HepG2 (cell line): Measurements from ENCODE around the gene ITPK1. TPM values are rescaled to one million over a fixed set of nuclear protein-coding genes. Genes with fewer than 3 reads are reported as not detected.
A peak's percentile ranks its signal among the peaks of the same experiment; 100 is the strongest.

ENCODE experiments used
- ARHGAP35 ChIP-seq: sonication (generic); formaldehyde crosslinking; IDR thresholded peaks from 2 replicates; pipeline ENCODE4 v1.9.0; 2022; ENCODE audit warnings: mild to moderate bottlenecking, inconsistent platforms, moderate library complexity, missing genetic modification reagents, borderline replicate concordance
- BCL6 ChIP-seq: IDR thresholded peaks from 2 replicates; pipeline ENCODE4 v1.6.1; 2016; ENCODE audit warnings: missing genetic modification reagents, missing compliant biosample characterization
- DMAP1 ChIP-seq: IDR thresholded peaks from 2 replicates; pipeline ENCODE4 v1.6.1; 2016
- FOXK1 ChIP-seq: sonication (generic); formaldehyde crosslinking; IDR thresholded peaks from 2 replicates; pipeline ENCODE4 v1.4.0; 2020; ENCODE audit warnings: low read depth, missing genetic modification reagents, borderline replicate concordance
- HNF4A ChIP-seq: sonication (generic); formaldehyde crosslinking; IDR thresholded peaks from 2 replicates; pipeline ENCODE4 v1.4.0; 2020; ENCODE audit warnings: missing genetic modification reagents
- MEIS2 ChIP-seq: sonication (generic); formaldehyde crosslinking; IDR thresholded peaks from 2 replicates; pipeline ENCODE4 v1.9.0; 2021; ENCODE audit warnings: mild to moderate bottlenecking, missing genetic modification reagents
- PHF8 ChIP-seq: sonication (generic); formaldehyde crosslinking; IDR thresholded peaks from 2 replicates; pipeline ENCODE4 v1.5.0; 2020; ENCODE audit warnings: missing genetic modification reagents
- RBFOX2 ChIP-seq: fragments of 200-400 bp; formaldehyde crosslinking; IDR thresholded peaks from 2 replicates; pipeline ENCODE4 v1.6.1; 2017; ENCODE audit warnings: low read depth, mild to moderate bottlenecking, low read length
- SALL1 ChIP-seq: sonication (generic); formaldehyde crosslinking; IDR thresholded peaks from 2 replicates; pipeline ENCODE4 v1.8.0; 2022; ENCODE audit warnings: mild to moderate bottlenecking, missing genetic modification reagents
- SAP130 ChIP-seq: IDR thresholded peaks from 2 replicates; pipeline ENCODE4 v1.6.1; 2016; ENCODE audit warnings: low read depth
- ZBTB10 ChIP-seq: sonication (generic); formaldehyde crosslinking; IDR thresholded peaks from 2 replicates; pipeline ENCODE4 v1.4.0; 2020; ENCODE audit warnings: missing genetic modification reagents, borderline replicate concordance
- ZFP91 ChIP-seq: sonication (generic); formaldehyde crosslinking; IDR thresholded peaks from 2 replicates; pipeline ENCODE4 v1.9.0; 2022; ENCODE audit warnings: missing genetic modification reagents, mild to moderate bottlenecking, borderline replicate concordance
- ZNF333 ChIP-seq: sonication (generic); formaldehyde crosslinking; IDR thresholded peaks from 2 replicates; pipeline ENCODE4 v1.4.0; 2020; ENCODE audit warnings: mild to moderate bottlenecking, missing genetic modification reagents, borderline replicate concordance
- ZNF574 ChIP-seq: sonication (generic); formaldehyde crosslinking; IDR thresholded peaks from 2 replicates; pipeline ENCODE4 v1.4.0; 2020; ENCODE audit warnings: missing genetic modification reagents
- ZNF749 ChIP-seq: sonication (generic); formaldehyde crosslinking; IDR thresholded peaks from 2 replicates; pipeline ENCODE4 v1.8.0; 2022; ENCODE audit warnings: mild to moderate bottlenecking, missing genetic modification reagents, moderate library complexity, borderline replicate concordance
- ZNF777 ChIP-seq: sonication (generic); formaldehyde crosslinking; IDR thresholded peaks from 2 replicates; pipeline ENCODE4 v1.4.0; 2020; ENCODE audit warnings: missing genetic modification reagents
- polyA plus RNA-seq, 8 experiments: library from polyadenylated mRNA; depleted of rRNA in 3 of 8; stranded (reverse) in 7 of 8; unstranded in 1 of 8; fragments of >200 nt; fragmentation: Illumina TruSeq in 4 of 8; extraction: Trizol in 4 of 8; gene quantifications; 2 replicates each; pipeline versions ENCODE4 v1.2.1 to v1.2.3, GENCODE V29; 2011 to 2016; ENCODE audit warnings: low read depth in 4 of 8, missing spikeins in 1 of 8, mixed read lengths in 1 of 8; ENCODE audit not compliant: insufficient read depth in 1 of 8
- total RNA-seq, 5 experiments: library from RNA; depleted of rRNA; stranded (reverse); fragments of >200 nt; fragmentation: Illumina TruSeq; extraction: Trizol; gene quantifications; 2 replicates each; pipeline ENCODE4 v1.2.3, GENCODE V29; 2016; ENCODE audit warnings: low read depth in 1 of 5
- TF ChIP-seq, protein P1 (sequence below): sonication (generic); formaldehyde crosslinking; IDR thresholded peaks from 2 replicates; pipeline ENCODE4 v1.5.0; 2020; ENCODE audit warnings: mild to moderate bottlenecking, missing genetic modification reagents, borderline replicate concordance

ITPK1 gene
- total and polyA plus RNA-seq, 2 of the 13 experiments (the other 11 are each of a cell fraction or from before 2014, with no cell fraction given): 20.5 to 47.5 TPM

DNA sequence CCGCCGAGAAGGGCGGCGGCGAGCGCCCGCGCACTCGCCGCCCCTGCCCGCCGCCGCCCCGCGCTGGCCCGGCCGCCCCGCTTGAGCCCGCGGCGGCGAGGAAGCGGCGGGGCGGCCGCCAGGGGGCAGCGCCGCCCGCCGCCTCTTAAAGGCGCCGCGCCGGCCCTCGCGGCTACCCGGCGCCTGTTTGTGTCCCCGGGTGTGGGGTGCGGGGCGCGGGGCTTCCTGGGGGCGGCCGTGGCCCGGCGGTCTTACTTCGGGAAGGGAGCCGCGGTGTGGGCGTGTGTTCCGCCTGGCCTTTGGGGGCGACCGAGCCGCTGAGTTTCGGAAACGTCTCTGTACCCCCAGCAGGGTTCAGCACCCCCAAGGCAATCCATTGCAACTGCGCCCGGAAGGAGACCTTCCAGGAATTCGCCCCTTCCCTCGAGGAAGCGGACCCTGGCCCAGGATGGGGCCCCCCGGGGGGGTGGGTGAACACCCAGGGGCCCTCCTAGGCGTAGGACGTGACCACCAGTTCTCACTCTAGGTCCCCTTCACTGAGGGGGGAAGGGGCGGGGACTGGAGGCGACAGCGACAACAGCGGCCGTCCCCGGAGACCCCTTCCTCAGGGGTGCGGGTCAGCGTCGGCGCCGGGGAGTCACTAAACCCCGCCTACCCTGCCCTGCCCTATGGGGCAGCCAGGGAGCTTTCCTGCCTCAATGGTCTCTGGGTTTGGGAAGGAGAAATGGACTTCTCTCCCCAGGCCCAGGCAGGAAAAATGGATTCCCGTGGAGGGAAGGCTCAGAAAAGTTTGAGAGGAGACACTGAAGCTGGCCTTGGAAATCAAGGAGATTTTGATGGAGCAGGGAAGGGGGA lies at the start of gene ITPK1 (continued):
- TF ChIP-seq, protein P1, sequence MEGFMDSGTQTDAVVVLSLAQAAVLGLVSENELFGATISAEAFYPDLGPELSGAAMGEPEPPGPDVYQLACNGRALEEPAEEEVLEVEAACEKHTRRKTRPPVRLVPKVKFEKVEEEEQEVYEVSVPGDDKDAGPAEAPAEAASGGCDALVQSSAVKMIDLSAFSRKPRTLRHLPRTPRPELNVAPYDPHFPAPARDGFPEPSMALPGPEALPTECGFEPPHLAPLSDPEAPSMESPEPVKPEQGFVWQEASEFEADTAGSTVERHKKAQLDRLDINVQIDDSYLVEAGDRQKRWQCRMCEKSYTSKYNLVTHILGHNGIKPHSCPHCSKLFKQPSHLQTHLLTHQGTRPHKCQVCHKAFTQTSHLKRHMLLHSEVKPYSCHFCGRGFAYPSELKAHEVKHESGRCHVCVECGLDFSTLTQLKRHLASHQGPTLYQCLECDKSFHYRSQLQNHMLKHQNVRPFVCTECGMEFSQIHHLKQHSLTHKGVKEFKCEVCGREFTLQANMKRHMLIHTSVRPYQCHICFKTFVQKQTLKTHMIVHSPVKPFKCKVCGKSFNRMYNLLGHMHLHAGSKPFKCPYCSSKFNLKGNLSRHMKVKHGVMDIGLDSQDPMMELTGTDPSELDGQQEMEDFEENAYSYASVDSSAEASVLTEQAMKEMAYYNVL: 0 out of 2 replicates have a peak, but pooled peaks have one; percentile 28
- TF ChIP-seq RBFOX2 (0 out of 2 replicates have a peak, but pooled peaks have one; percentile 2), ARHGAP35 (CRISPR knock-in tag) (no peak), ZNF574 (CRISPR knock-in tag) (no peak), PHF8 (peak; percentile 3; the same call in 1 of the 2 replicates), ZNF749 (CRISPR knock-in tag) (0 out of 2 replicates have a peak, but pooled peaks have one; percentile 14), DMAP1 (peak; percentile 20; the same call in 1 of the 2 replicates), BCL6 (CRISPR knock-in tag) (peak; percentile 98), ZNF777 (CRISPR knock-in tag) (peak; percentile 76), ZFP91 (CRISPR knock-in tag) (peak; percentile 96), MEIS2 (CRISPR knock-in tag) (0 out of 2 replicates have a peak, but pooled peaks have one; percentile 25), SALL1 (peak; percentile 28; the same call in 1 of the 2 replicates), ZBTB10 (peak; percentile 79; the same call in 1 of the 2 replicates), HNF4A (CRISPR knock-in tag) (0 out of 2 replicates have a peak, but pooled peaks have one; percentile 19), ZNF333 (CRISPR knock-in tag) (peak; percentile 44; the same call in 1 of the 2 replicates), SAP130 (peak; percentile 37), FOXK1 (CRISPR knock-in tag) (no peak)
